ENCODE data around the gene KDM2B. TPM values are rescaled to one million over a fixed set of nuclear protein-coding genes. Genes with fewer than 3 reads are reported as not detected.

KDM2B gene
- total and polyA plus RNA-seq, 10 of the 15 experiments (the other 5 are each of a cell fraction or from before 2014, with no cell fraction given) = 13.6 to 124 (median 40.4) TPM

DNA sequence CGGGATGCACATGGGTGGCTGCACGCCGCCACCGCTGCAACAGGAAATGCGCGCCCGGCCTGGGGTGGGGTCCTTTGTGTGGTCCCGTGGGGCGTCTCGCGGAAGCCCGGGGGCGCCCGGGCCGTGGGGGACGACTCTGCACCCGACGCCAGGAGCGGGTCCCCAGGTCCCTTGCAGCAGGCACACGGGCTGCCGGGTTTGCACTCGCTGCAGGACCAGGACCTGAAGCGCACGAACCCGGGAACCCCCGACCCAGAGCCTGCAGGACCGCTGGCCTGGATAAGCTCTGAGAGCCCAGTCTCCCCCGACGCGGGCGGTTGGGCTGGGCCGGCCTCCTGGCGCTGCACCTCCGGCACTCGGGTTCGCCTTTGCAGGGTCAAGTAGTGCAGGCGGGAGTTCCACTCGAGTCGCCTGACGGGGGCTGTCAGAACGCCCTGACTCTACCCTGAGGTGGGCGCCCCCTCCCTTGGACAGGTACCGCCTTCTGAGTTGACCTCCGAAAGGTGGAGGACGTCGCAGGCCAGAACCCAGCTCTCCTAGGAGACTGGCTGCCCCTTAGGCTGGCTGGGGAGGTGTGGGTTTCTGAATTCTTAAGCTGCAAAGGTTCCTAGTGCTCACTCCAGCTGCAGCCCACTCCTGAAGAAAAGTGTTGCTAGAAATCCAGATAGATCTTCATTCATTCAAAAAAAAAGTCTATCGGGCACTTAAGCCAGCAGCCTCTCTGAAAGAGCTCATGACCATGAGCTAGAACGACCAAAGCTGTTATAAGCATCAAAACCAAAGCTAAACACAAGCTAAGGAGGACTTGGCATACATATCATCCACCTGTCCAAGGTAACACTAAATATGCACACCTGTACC is 113.0 kb downstream of the KDM2B start (continued):
- TF ChIP-seq BCL3 (IDR thresholded peaks at IDR 0.05; ENCODE audit: borderline replicate concordance, insufficient read depth, low read depth, low read length, poor library complexity, severe bottlenecking) (peak; percentile 6), BACH1 (IDR thresholded peaks at IDR 0.05; ENCODE audit: borderline replicate concordance) (peak; percentile 60), ZBED1 (IDR thresholded peaks at IDR 0.05; ENCODE audit: borderline replicate concordance) (no peak), GATAD2B (conservative IDR thresholded peaks at IDR 0.05; ENCODE audit: low read depth) (peak; percentile 64), SIN3A (IDR thresholded peaks at IDR 0.05; ENCODE audit: low read depth, low read length) (0 out of 2 replicates have a peak, but pooled peaks have one; percentile 5), MXI1 (IDR thresholded peaks at IDR 0.05; ENCODE audit: low read depth, low read length) (peak; percentile 70; the same call in 1 of the 2 replicates), YY1 (IDR thresholded peaks at IDR 0.05; ENCODE audit: low read depth, low read length) (0 out of 2 replicates have a peak, but pooled peaks have one; percentile 13), IKZF1 (conservative IDR thresholded peaks at IDR 0.05) (peak; percentile 52), BHLHE40 (IDR thresholded peaks at IDR 0.05; ENCODE audit: borderline replicate concordance in 1 of 2, low read depth in 2 of 2, low read length in 1 of 2) (peak; percentile 70 to 90; a peak in 3 of 4 replicates), ATF7 (IDR thresholded peaks at IDR 0.05; ENCODE audit: low read depth) (no peak)
- TF ChIP-seq, protein P1, sequence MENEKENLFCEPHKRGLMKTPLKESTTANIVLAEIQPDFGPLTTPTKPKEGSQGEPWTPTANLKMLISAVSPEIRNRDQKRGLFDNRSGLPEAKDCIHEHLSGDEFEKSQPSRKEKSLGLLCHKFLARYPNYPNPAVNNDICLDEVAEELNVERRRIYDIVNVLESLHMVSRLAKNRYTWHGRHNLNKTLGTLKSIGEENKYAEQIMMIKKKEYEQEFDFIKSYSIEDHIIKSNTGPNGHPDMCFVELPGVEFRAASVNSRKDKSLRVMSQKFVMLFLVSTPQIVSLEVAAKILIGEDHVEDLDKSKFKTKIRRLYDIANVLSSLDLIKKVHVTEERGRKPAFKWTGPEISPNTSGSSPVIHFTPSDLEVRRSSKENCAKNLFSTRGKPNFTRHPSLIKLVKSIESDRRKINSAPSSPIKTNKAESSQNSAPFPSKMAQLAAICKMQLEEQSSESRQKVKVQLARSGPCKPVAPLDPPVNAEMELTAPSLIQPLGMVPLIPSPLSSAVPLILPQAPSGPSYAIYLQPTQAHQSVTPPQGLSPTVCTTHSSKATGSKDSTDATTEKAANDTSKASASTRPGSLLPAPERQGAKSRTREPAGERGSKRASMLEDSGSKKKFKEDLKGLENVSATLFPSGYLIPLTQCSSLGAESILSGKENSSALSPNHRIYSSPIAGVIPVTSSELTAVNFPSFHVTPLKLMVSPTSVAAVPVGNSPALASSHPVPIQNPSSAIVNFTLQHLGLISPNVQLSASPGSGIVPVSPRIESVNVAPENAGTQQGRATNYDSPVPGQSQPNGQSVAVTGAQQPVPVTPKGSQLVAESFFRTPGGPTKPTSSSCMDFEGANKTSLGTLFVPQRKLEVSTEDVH (IDR thresholded peaks at IDR 0.05; ENCODE audit: low read depth, partially characterized antibody) = no peak

Data from GM12878 (cell line).